Thyroid gland (tissue), 4 donors: ENCODE measurements around the gene KCNQ2. TPM values are rescaled to one million over a fixed set of nuclear protein-coding genes. Genes with fewer than 3 reads are reported as not detected.

Source experiments
- DNase-seq, 2 donors: peaks; one replicate each; pipeline ENCODE4 v3.0.0-alpha.2; 2019
- H3K27ac ChIP-seq, 3 donors: fragments of 200-600 bp; sonication (generic); 1 replicate in 2 of 3; 2 replicates in 1 of 3; pipeline ENCODE4 v1.5.1; 2016 to 2019; ENCODE audit warnings: mild to moderate bottlenecking in 1 of 3, moderate library complexity in 1 of 3
- H3K27me3 ChIP-seq: fragments of 200-600 bp; sonication (generic); one replicate; pipeline ENCODE4 v1.5.1; 2019
- H3K36me3 ChIP-seq, 2 donors: fragments of 200-600 bp; sonication (generic); one replicate each; pipeline ENCODE4 v1.5.1; 2016 to 2019
- H3K4me1 ChIP-seq, 2 donors: fragments of 200-600 bp; sonication (generic); one replicate each; pipeline ENCODE4 v1.5.1; 2017 to 2019
- H3K4me3 ChIP-seq, 3 donors: fragments of 200-600 bp; sonication (generic); replicated peaks in 1 of 3; 1 replicate in 2 of 3; 2 replicates in 1 of 3; pipeline ENCODE4 v1.5.1; 2016; ENCODE audit warnings: mild to moderate bottlenecking in 1 of 3
- H3K9me3 ChIP-seq: fragments of 200-600 bp; sonication (generic); one replicate; pipeline ENCODE4 v1.5.1; 2017
- POLR2A ChIP-seq, 2 donors: fragments of 450-650 bp; IDR thresholded peaks; one replicate each; pipeline ENCODE4 v1.6.1; 2017; ENCODE audit warnings: antibody characterized with exemption in 2 of 2, mild to moderate bottlenecking in 2 of 2, moderate library complexity in 1 of 2
- WGBS, 2 donors: methylation state at CpG; one replicate each; pipeline ENCODE4 v1.1.5; 2017; 5-methylcytosine and 5-hydroxymethylcytosine counted together
- intact Hi-C: fragments of 100-400 bp; cut with DNase I; formaldehyde crosslinking; loops from one replicate; pipeline ENCODE4 v1.15.1; 2023
- total RNA-seq, 4 donors: library from RNA; depleted of rRNA; stranded (reverse); fragments of >200 nt; gene quantifications; one replicate each; pipeline ENCODE4 v1.2.3, GENCODE V29; 2016
- TF ChIP-seq, protein P1 (sequence below), 6 experiments: fragments of 200-600 bp in 3 of 6; fragments of 450-650 bp in 3 of 6; sonication (generic) in 3 of 6; IDR thresholded peaks; one replicate each; pipeline ENCODE4 v1.5.1; 2016 to 2019; ENCODE audit warnings: antibody characterized with exemption in 6 of 6, mild to moderate bottlenecking in 2 of 6, inconsistent platforms in 1 of 6, moderate library complexity in 1 of 6

The KCNQ2 gene
- total RNA-seq, 4 donors from 2014 or later, result 0.11 to 0.27 TPM; not detected in 2

DNA sequence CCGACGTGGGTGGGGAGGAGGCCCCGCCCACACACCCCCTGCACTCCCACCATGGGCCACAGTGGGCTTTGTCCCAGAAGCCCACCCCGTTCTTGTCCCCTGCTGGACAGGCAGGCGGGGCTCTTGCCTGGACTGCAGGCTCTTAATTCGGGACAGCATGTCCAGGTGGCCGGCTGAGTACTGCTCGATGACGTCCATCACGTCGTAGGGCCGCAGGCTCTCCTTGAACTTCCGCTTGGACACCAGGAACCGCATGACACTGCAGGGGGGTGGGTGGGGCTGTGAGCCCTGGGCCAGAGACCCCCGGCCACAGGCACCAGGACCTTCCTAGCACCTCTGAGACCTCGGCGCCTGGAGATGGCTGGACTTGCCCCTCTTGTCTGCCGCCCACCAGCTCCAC, 59.1 kb downstream of the KCNQ2 start:
- H3K9me3 ChIP-seq, result no peaks in the 10 kb centered on the region
- H3K27me3 ChIP-seq, result no peaks in the 10 kb centered on the region
- 74 to 88% methylated on average over 6 to 18 of the region's 18 CpGs for WGBS, 2 donors
- no peaks in the 10 kb centered on the region for H3K36me3 ChIP-seq
- H3K4me1 ChIP-seq, result no peaks in the 10 kb centered on the region
- TF ChIP-seq POLR2A (IDR thresholded peaks at IDR 0.05), result no peak
- TF ChIP-seq, protein P1, sequence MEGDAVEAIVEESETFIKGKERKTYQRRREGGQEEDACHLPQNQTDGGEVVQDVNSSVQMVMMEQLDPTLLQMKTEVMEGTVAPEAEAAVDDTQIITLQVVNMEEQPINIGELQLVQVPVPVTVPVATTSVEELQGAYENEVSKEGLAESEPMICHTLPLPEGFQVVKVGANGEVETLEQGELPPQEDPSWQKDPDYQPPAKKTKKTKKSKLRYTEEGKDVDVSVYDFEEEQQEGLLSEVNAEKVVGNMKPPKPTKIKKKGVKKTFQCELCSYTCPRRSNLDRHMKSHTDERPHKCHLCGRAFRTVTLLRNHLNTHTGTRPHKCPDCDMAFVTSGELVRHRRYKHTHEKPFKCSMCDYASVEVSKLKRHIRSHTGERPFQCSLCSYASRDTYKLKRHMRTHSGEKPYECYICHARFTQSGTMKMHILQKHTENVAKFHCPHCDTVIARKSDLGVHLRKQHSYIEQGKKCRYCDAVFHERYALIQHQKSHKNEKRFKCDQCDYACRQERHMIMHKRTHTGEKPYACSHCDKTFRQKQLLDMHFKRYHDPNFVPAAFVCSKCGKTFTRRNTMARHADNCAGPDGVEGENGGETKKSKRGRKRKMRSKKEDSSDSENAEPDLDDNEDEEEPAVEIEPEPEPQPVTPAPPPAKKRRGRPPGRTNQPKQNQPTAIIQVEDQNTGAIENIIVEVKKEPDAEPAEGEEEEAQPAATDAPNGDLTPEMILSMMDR (IDR thresholded peaks at IDR 0.05), result no peak
- H3K4me3 ChIP-seq, result no peak overlapping the region
- intact Hi-C loops, result no loop called here
- no peak overlapping the region for H3K27ac ChIP-seq
- DNase-seq, result no peak

DNA sequence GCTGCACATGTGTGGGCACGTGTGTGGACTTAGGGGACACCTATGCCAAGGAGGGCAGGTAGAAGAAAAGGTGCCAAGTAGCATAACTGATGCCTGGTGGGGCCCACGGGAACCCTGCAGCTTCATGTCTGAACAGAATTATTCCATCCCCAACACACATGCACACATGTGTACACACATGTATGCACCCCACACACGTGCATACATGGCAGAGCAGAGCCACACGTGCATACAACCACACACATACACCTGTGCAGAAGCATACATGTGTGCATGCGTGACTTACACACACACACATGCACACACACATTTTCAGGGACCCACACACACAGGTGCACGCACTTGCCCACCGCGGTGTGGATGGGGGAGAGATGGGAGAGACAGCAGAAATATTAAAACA, 59.6 kb downstream of the KCNQ2 start:
- Histone ChIP-seq H3K27me3 (no peaks in the 10 kb centered on the region), H3K36me3 (no peaks in the 10 kb centered on the region), H3K4me3 (no peak overlapping the region), H3K27ac (no peak overlapping the region), H3K4me1 (no peaks in the 10 kb centered on the region), H3K9me3 (no peaks in the 10 kb centered on the region)
- DNase-seq, result no peak
- 83 to 90% methylated on average over 8 of the region's 8 CpGs for WGBS, 2 donors
- intact Hi-C loops, result no loop called here
- TF ChIP-seq POLR2A (IDR thresholded peaks at IDR 0.05), result no peak
- TF ChIP-seq, protein P1 (IDR thresholded peaks at IDR 0.05), result no peak

DNA sequence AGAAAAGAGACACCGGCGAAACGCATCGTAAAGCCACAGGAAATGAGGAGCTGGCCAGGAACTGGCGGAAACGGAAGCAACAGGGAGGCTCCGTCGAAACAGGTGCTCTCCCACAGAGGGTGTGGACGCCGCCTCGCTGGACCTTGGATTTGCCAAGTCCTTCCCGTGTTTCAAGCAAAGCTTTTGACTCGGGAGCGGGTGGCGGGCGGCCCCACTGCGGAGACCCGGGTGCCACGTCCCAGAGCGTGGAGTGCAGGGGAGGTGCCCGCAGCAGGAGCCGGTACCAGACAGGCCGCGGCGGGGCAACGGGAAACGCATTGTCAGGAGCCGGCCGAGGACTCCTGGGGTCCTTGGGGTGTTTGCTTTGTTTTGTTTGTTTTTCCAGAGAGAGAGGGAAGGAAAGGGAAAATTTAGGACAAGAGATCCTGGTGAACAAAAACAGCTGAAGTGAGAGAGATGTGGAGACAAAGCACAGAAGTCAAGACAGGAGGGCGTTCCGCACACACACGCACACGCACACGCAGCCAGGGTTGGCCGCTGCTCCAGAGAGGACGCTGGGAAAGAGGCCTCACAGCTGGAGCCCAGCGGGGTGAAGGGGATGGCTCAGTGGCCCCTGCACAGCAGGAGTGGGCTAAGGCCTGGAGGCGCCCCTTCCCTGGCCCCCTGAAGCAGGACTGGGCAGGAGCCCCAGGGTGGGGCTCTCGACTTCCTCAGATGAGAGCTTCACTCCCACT, 60.4 kb downstream of the KCNQ2 start:
- no peaks in the 10 kb centered on the region for H3K27me3 ChIP-seq
- H3K9me3 ChIP-seq, result no peaks in the 10 kb centered on the region
- intact Hi-C loops, result no loop called here
- no peaks in the 10 kb centered on the region for H3K4me1 ChIP-seq
- no peaks in the 10 kb centered on the region for H3K36me3 ChIP-seq
- H3K27ac ChIP-seq, result no peak overlapping the region
- no peak overlapping the region for H3K4me3 ChIP-seq
- no peak for DNase-seq
- TF ChIP-seq, protein P1 (IDR thresholded peaks at IDR 0.05), result no peak
- TF ChIP-seq POLR2A (IDR thresholded peaks at IDR 0.05), result no peak
- WGBS, 2 donors, result 58% methylated on average over 39 of the region's 39 CpGs

DNA sequence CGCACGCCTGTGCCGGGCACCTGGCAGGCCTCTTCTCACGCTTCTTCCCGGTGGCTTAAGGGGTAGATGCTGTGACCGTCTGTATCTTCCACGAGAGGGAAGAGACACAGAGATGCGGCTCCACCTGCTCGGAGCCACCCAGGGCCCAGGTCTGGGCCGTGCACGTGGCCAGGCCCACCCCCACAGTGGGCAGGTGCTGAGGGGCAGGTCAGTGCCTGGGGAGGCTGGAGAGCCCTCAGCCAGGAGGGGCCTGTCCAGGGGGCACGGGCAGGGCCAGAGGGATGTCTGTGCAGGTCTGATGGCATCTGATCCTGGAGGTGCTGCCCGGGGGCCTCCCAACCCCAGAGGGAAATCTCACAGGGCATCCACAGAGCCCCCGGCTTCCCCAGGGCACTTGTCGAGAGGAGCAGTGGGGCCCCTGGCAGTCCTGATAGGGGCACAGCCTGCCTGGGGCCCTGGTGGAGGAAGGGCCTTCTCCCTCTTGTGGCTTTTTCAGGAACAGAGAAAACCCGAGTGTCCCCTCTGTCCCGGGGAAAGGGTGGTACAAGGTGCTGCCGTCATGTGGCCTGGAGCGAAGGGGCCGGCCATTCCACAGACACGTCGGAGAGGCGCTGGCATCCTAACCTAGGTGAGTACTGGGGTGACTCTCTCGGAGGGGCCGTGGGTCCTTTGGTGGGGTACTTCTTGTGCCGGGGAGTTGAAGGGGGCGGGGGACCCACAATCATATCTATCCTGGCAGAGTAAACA, 61.1 kb downstream of the KCNQ2 start:
- Histone ChIP-seq H3K4me3 (no peak overlapping the region), H3K9me3 (no peaks in the 10 kb centered on the region), H3K27me3 (no peaks in the 10 kb centered on the region), H3K36me3 (no peaks in the 10 kb centered on the region), H3K27ac (no peak overlapping the region), H3K4me1 (no peaks in the 10 kb centered on the region)
- no peak for DNase-seq
- intact Hi-C loops, result no loop called here
- no peak for TF ChIP-seq POLR2A (IDR thresholded peaks at IDR 0.05)
- TF ChIP-seq, protein P1 (IDR thresholded peaks at IDR 0.05), result no peak
- WGBS, 2 donors, result 73 to 84% methylated on average over 23 to 27 of the region's 27 CpGs

DNA sequence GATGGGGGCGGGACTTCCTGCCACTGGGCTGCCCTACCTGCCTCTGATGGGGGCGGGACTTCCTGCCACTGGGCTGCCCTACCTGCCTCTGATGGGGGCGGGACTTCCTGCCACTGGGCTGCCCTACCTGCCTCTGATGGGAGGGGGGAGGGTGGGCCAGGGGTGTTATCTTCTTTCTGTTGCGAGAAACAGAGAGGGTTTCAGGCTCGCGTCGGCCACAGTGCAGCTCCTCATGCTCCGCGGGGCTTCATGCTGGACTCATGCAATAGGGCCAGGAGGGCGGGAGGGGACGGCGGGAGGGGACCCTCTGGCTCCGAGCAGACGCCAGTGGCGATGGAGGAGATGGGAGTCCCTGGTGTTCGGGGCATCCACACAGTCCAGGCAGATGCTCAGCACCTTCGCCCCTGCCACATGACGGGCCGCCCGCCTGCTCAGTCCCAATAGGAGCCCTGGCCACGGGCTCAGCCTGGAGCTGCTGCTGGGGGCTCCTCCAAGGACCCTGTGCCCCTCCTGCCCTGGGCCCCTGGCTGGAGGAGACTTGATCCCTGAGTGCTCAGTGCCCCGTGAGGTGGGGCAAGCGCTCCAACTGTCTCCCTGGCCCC, 62.5 kb downstream of the KCNQ2 start:
- no peak overlapping the region for H3K27ac ChIP-seq
- no peaks in the 10 kb centered on the region for H3K9me3 ChIP-seq
- no peak overlapping the region for H3K4me3 ChIP-seq
- 56 to 90% methylated on average over 4 to 13 of the region's 23 CpGs for WGBS, 2 donors
- TF ChIP-seq POLR2A (IDR thresholded peaks at IDR 0.05), result no peak
- TF ChIP-seq, protein P1 (IDR thresholded peaks at IDR 0.05), result no peak
- H3K4me1 ChIP-seq, result no peaks in the 10 kb centered on the region
- H3K27me3 ChIP-seq, result no peaks in the 10 kb centered on the region
- intact Hi-C loops, result no loop called here
- no peaks in the 10 kb centered on the region for H3K36me3 ChIP-seq
- DNase-seq, result no peak
